ENCODE results near the gene MANSC4. TPM values are rescaled to one million over a fixed set of nuclear protein-coding genes. Genes with fewer than 3 reads are reported as not detected.

The MANSC4 gene
- total RNA-seq, 1 donor, result not detected

DNA sequence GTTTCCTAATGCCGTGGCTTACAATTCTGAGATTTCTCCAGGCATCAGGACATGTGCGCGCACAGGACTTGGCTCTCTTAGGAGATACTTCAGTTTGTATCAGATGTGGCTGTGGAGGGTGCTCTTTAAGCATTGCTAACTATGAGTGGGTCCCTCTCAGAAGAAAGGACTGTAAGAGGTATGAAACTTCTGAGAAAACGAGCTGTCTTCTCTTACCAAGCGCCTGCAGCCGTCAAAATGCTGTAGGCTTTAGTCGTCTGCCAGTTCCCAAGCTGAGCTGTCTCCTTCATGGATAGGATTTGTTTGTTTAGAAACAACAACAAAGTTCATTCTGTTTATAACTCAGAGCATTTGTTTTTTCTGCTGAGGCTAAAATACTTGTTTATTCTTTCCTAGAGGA, 16.1 kb upstream of the MANSC4 start:
- Histone ChIP-seq H3K9me3 (ENCODE audit: low read depth, low read length) (no peaks in the 10 kb centered on the region), H4K20me1 (ENCODE audit: insufficient read depth, low read length) (no peaks in the 10 kb centered on the region), H3K4me3 (ENCODE audit: insufficient read depth, low read length) (no peak overlapping the region), H3K36me3 (ENCODE audit: insufficient read depth, low read length) (peaks cover 57% of the 10 kb centered on the region), H3K4me1 (ENCODE audit: insufficient read depth, low read length) (no peaks in the 10 kb centered on the region), H3K79me2 (ENCODE audit: insufficient read depth, low read length) (peaks cover 9% of the 10 kb centered on the region), H2AFZ (ENCODE audit: low read length) (no peak overlapping the region), H3K4me2 (ENCODE audit: insufficient read depth, low read length) (no peak overlapping the region), H3K27ac (ENCODE audit: low read depth, low read length) (no peak overlapping the region), H3K27me3 (ENCODE audit: insufficient read depth, low read length) (no peaks in the 10 kb centered on the region)
- DNase-seq (ENCODE audit: insufficient read length, low spot score, missing footprints), result no peak
- no peak for TF ChIP-seq CTCF (IDR thresholded peaks at IDR 0.05; ENCODE audit: extremely low read depth, low read depth, low read length)

GRCh38 chr12:27794818-27795584, 15.0 kb upstream of the MANSC4 start:
- Histone ChIP-seq H3K4me2 (ENCODE audit: insufficient read depth, low read length) (no peak overlapping the region), H2AFZ (ENCODE audit: low read length) (no peak overlapping the region), H3K27me3 (ENCODE audit: insufficient read depth, low read length) (no peaks in the 10 kb centered on the region), H3K27ac (ENCODE audit: low read depth, low read length) (no peak overlapping the region), H4K20me1 (ENCODE audit: insufficient read depth, low read length) (no peaks in the 10 kb centered on the region), H3K36me3 (ENCODE audit: insufficient read depth, low read length) (peaks cover 54% of the 10 kb centered on the region), H3K4me1 (ENCODE audit: insufficient read depth, low read length) (no peaks in the 10 kb centered on the region), H3K4me3 (ENCODE audit: insufficient read depth, low read length) (no peak overlapping the region), H3K79me2 (ENCODE audit: insufficient read depth, low read length) (peaks cover 20% of the 10 kb centered on the region), H3K9me3 (ENCODE audit: low read depth, low read length) (no peaks in the 10 kb centered on the region)
- TF ChIP-seq CTCF (IDR thresholded peaks at IDR 0.05; ENCODE audit: extremely low read depth, low read depth, low read length), result no peak
- no peak for DNase-seq (ENCODE audit: insufficient read length, low spot score, missing footprints)

- Histone ChIP-seq H3K9me3 (ENCODE audit: low read depth, low read length) (no peaks in the 10 kb centered on the region), H4K20me1 (ENCODE audit: insufficient read depth, low read length) (peaks cover 12% of the 10 kb centered on the region), H2AFZ (ENCODE audit: low read length) (no peak overlapping the region), H3K79me2 (ENCODE audit: insufficient read depth, low read length) (peaks cover 63% of the 10 kb centered on the region), H3K4me1 (ENCODE audit: insufficient read depth, low read length) (peaks cover 5% of the 10 kb centered on the region), H3K4me3 (ENCODE audit: insufficient read depth, low read length) (no peak overlapping the region), H3K36me3 (ENCODE audit: insufficient read depth, low read length) (peaks cover 27% of the 10 kb centered on the region), H3K27ac (ENCODE audit: low read depth, low read length) (no peak overlapping the region), H3K27me3 (ENCODE audit: insufficient read depth, low read length) (no peaks in the 10 kb centered on the region), H3K4me2 (ENCODE audit: insufficient read depth, low read length) (no peak overlapping the region)
- no peak for DNase-seq (ENCODE audit: insufficient read length, low spot score, missing footprints)
- TF ChIP-seq CTCF (IDR thresholded peaks at IDR 0.05; ENCODE audit: extremely low read depth, low read depth, low read length), result no peak
These were observed 10.1 kb upstream of the MANSC4 start for GRCh38 chr12:27790179-27790578.

DNA sequence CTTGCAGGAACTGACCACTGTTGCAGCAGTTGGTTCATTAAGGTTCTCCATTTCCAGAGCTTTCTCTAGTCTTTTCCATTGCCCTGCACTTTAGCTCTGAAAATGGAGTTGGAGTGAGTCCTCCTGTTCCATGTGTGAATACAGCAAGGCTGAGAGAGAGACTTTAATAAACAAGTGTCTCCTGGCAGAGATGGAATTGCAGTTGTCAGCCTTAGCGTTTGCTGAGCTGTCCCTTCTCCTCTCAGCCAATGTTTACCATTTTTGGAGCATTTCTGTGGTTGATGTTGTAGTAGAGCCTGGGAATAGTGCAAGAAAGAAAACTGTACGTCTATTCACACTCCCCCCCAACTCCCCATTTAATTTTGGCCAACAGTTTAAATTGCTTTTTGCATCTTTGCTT, 7.5 kb upstream of the MANSC4 start:
- no peak for DNase-seq (ENCODE audit: insufficient read length, low spot score, missing footprints)
- no peak overlapping the region for H3K4me2 ChIP-seq (ENCODE audit: insufficient read depth, low read length)
- H2AFZ ChIP-seq (ENCODE audit: low read length), result no peak overlapping the region
- no peak overlapping the region for H3K4me3 ChIP-seq (ENCODE audit: insufficient read depth, low read length)
- H3K36me3 ChIP-seq (ENCODE audit: insufficient read depth, low read length), result peaks cover 18% of the 10 kb centered on the region
- peaks cover 5% of the 10 kb centered on the region for H3K4me1 ChIP-seq (ENCODE audit: insufficient read depth, low read length)
- H4K20me1 ChIP-seq (ENCODE audit: insufficient read depth, low read length), result peaks cover 12% of the 10 kb centered on the region
- TF ChIP-seq CTCF (IDR thresholded peaks at IDR 0.05; ENCODE audit: extremely low read depth, low read depth, low read length), result no peak
- no peaks in the 10 kb centered on the region for H3K27me3 ChIP-seq (ENCODE audit: insufficient read depth, low read length)
- H3K27ac ChIP-seq (ENCODE audit: low read depth, low read length), result no peak overlapping the region
- peaks cover 83% of the 10 kb centered on the region for H3K79me2 ChIP-seq (ENCODE audit: insufficient read depth, low read length)
- H3K9me3 ChIP-seq (ENCODE audit: low read depth, low read length), result no peaks in the 10 kb centered on the region
